Astrocyte (in vitro differentiated cells and primary cell): ENCODE data around the gene DIP2C.

Experiments
- CTCF ChIP-seq: IDR thresholded peaks from 2 replicates; pipeline ENCODE4 v1.5.1; 2011; ENCODE audit warnings: low read depth, mild to moderate bottlenecking, inconsistent platforms, low read length, moderate library complexity; ENCODE audit not compliant: insufficient read depth
- EZH2 ChIP-seq: IDR thresholded peaks from 2 replicates; pipeline ENCODE4 v1.6.1; 2012; ENCODE audit warnings: mild to moderate bottlenecking, low read length, inconsistent platforms; ENCODE audit not compliant: insufficient read depth

GRCh38 chr10:733086-733485, 43.6 kb upstream of the DIP2C start:
- no peak for TF ChIP-seq CTCF
- TF ChIP-seq EZH2 = no peak
